Endothelial cell of umbilical vein (primary cell): ENCODE measurements around the gene GRID1.

Experiments used
- POLR2A ChIP-seq: IDR thresholded peaks from 2 replicates; pipeline ENCODE4 v1.6.1; 2012; ENCODE audit warnings: low read depth, mild to moderate bottlenecking, control low read depth, low read length
- TF ChIP-seq, protein P1 (sequence below), 2 donors: IDR thresholded peaks; 1 replicate in 1 of 2; 2 replicates in 1 of 2; pipeline ENCODE4 v1.5.1; 2011; ENCODE audit warnings: low read length in 2 of 2, mild to moderate bottlenecking in 2 of 2, moderate library complexity in 2 of 2, control low read depth in 1 of 2, inconsistent platforms in 1 of 2, low read depth in 1 of 2; ENCODE audit not compliant: insufficient read depth in 1 of 2; ENCODE audit errors: extremely low read depth in 1 of 2

DNA sequence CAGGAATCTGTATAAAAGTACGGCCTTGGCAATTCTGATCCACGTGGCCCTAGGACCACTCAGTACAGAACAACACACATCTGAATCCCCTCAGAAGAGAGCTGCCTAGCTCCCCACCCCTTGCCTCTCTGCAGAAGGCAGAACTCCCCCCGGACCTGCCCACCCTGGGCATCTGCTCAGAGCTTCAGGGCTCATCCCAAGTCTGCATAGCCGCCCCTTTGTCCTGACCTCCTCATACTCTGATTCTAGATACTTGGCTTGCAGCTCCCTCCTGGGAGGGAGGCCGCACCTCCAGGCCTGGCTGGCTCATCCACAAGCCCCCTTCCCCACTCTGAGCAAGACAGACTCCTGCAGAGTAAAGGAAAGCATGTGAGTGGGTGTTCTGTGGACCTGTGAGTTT lies 49.6 kb downstream of the GRID1 start:
- no peak for TF ChIP-seq POLR2A
- TF ChIP-seq, protein P1, sequence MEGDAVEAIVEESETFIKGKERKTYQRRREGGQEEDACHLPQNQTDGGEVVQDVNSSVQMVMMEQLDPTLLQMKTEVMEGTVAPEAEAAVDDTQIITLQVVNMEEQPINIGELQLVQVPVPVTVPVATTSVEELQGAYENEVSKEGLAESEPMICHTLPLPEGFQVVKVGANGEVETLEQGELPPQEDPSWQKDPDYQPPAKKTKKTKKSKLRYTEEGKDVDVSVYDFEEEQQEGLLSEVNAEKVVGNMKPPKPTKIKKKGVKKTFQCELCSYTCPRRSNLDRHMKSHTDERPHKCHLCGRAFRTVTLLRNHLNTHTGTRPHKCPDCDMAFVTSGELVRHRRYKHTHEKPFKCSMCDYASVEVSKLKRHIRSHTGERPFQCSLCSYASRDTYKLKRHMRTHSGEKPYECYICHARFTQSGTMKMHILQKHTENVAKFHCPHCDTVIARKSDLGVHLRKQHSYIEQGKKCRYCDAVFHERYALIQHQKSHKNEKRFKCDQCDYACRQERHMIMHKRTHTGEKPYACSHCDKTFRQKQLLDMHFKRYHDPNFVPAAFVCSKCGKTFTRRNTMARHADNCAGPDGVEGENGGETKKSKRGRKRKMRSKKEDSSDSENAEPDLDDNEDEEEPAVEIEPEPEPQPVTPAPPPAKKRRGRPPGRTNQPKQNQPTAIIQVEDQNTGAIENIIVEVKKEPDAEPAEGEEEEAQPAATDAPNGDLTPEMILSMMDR (IDR thresholded peaks at IDR 0.05; ENCODE audit: extremely low read depth in 1 of 2, insufficient read depth in 1 of 2, low read depth in 1 of 2, low read length in 2 of 2): no peak
